HepG2 (cell line): Measurements from ENCODE around the gene DDX59. TPM values are rescaled to one million over a fixed set of nuclear protein-coding genes. Genes with fewer than 3 reads are reported as not detected.
A peak's percentile ranks its signal among the peaks of the same experiment; 100 is the strongest.

Experiments
- ARID2 ChIP-seq: sonication (generic); formaldehyde crosslinking; IDR thresholded peaks from 2 replicates; pipeline ENCODE4 v1.8.1; 2022; ENCODE audit warnings: mild to moderate bottlenecking, missing genetic modification reagents, borderline replicate concordance
- BHLHE40 ChIP-seq: IDR thresholded peaks from 2 replicates; pipeline ENCODE4 v1.6.1; 2011; ENCODE audit warnings: low read length, improper control_type of control experiment
- HHEX ChIP-seq: IDR thresholded peaks from 2 replicates; pipeline ENCODE4 v1.6.1; 2016; ENCODE audit warnings: control low read depth
- HIC2 ChIP-seq: sonication (generic); formaldehyde crosslinking; IDR thresholded peaks from 2 replicates; pipeline ENCODE4 v1.9.0; 2022; ENCODE audit warnings: low read depth, missing genetic modification reagents
- HNRNPH1 ChIP-seq: fragments of 200-400 bp; formaldehyde crosslinking; optimal IDR thresholded peaks from 2 replicates; pipeline ENCODE3; 2017; ENCODE audit warnings: mild to moderate bottlenecking, low read depth, low read length
- HOXA3 ChIP-seq: sonication (generic); formaldehyde crosslinking; IDR thresholded peaks from 2 replicates; pipeline ENCODE4 v1.5.0; 2020; ENCODE audit warnings: missing genetic modification reagents
- KDM5B ChIP-seq: sonication (generic); formaldehyde crosslinking; IDR thresholded peaks from 2 replicates; pipeline ENCODE4 v1.4.0; 2020; ENCODE audit warnings: missing genetic modification reagents, mild to moderate bottlenecking, borderline replicate concordance
- MTA3 ChIP-seq: sonication (generic); formaldehyde crosslinking; IDR thresholded peaks from 2 replicates; pipeline ENCODE4 v1.4.0; 2020; ENCODE audit warnings: missing genetic modification reagents
- PBX3 ChIP-seq: sonication (generic); formaldehyde crosslinking; IDR thresholded peaks from 2 replicates; pipeline ENCODE4 v1.8.1; 2023; ENCODE audit warnings: missing genetic modification reagents, inconsistent platforms, borderline replicate concordance
- RBM39 ChIP-seq: fragments of 200-400 bp; formaldehyde crosslinking; IDR thresholded peaks from one replicate; pipeline ENCODE4 v1.6.1; 2018; ENCODE audit warnings: antibody characterized with exemption, mild to moderate bottlenecking, low read depth, low read length; ENCODE audit not compliant: poor library complexity, severe bottlenecking
- SP2 ChIP-seq: sonication (generic); formaldehyde crosslinking; IDR thresholded peaks from 2 replicates; pipeline ENCODE4 v1.5.1; 2020; ENCODE audit warnings: mild to moderate bottlenecking, missing genetic modification reagents
- TEAD2 ChIP-seq: sonication (generic); formaldehyde crosslinking; IDR thresholded peaks from 2 replicates; pipeline ENCODE4 v1.9.0; 2021; ENCODE audit warnings: missing genetic modification reagents
- THAP9 ChIP-seq: sonication (generic); formaldehyde crosslinking; IDR thresholded peaks from 2 replicates; pipeline ENCODE4; 2020; ENCODE audit warnings: missing genetic modification reagents, mild to moderate bottlenecking, borderline replicate concordance
- ZFP36 ChIP-seq: fragments of 150-350 bp; IDR thresholded peaks from 2 replicates; pipeline ENCODE4 v1.6.1; 2018; ENCODE audit warnings: borderline replicate concordance, low read length, low read depth; ENCODE audit not compliant: partially characterized antibody
- ZFP62 ChIP-seq: sonication (generic); formaldehyde crosslinking; IDR thresholded peaks from 2 replicates; pipeline ENCODE4 v1.4.0; 2020; ENCODE audit warnings: missing genetic modification reagents
- ZNF704 ChIP-seq: sonication (generic); formaldehyde crosslinking; IDR thresholded peaks from 2 replicates; pipeline ENCODE4 v1.8.1; 2023; ENCODE audit warnings: mild to moderate bottlenecking, inconsistent platforms, moderate library complexity, missing genetic modification reagents, borderline replicate concordance
- ZNF788 ChIP-seq: sonication (generic); formaldehyde crosslinking; IDR thresholded peaks from 2 replicates; pipeline ENCODE4 v1.5.0; 2020; ENCODE audit warnings: mild to moderate bottlenecking, missing genetic modification reagents, borderline replicate concordance
- ZNF800 ChIP-seq: sonication (generic); formaldehyde crosslinking; IDR thresholded peaks from 2 replicates; pipeline ENCODE4 v1.4.0; 2020; ENCODE audit warnings: missing genetic modification reagents
- polyA plus RNA-seq, 8 experiments: library from polyadenylated mRNA; depleted of rRNA in 3 of 8; stranded (reverse) in 7 of 8; unstranded in 1 of 8; fragments of >200 nt; fragmentation: Illumina TruSeq in 4 of 8; extraction: Trizol in 4 of 8; gene quantifications; 2 replicates each; pipeline versions ENCODE4 v1.2.1 to v1.2.3, GENCODE V29; 2011 to 2016; ENCODE audit warnings: low read depth in 4 of 8, missing spikeins in 1 of 8, mixed read lengths in 1 of 8; ENCODE audit not compliant: insufficient read depth in 1 of 8
- total RNA-seq, 5 experiments: library from RNA; depleted of rRNA; stranded (reverse); fragments of >200 nt; fragmentation: Illumina TruSeq; extraction: Trizol; gene quantifications; 2 replicates each; pipeline ENCODE4 v1.2.3, GENCODE V29; 2016; ENCODE audit warnings: low read depth in 1 of 5

DDX59 gene
- total and polyA plus RNA-seq, 2 of the 13 experiments (the other 11 are each of a cell fraction or from before 2014, with no cell fraction given): 12.1 to 14.8 TPM

DNA sequence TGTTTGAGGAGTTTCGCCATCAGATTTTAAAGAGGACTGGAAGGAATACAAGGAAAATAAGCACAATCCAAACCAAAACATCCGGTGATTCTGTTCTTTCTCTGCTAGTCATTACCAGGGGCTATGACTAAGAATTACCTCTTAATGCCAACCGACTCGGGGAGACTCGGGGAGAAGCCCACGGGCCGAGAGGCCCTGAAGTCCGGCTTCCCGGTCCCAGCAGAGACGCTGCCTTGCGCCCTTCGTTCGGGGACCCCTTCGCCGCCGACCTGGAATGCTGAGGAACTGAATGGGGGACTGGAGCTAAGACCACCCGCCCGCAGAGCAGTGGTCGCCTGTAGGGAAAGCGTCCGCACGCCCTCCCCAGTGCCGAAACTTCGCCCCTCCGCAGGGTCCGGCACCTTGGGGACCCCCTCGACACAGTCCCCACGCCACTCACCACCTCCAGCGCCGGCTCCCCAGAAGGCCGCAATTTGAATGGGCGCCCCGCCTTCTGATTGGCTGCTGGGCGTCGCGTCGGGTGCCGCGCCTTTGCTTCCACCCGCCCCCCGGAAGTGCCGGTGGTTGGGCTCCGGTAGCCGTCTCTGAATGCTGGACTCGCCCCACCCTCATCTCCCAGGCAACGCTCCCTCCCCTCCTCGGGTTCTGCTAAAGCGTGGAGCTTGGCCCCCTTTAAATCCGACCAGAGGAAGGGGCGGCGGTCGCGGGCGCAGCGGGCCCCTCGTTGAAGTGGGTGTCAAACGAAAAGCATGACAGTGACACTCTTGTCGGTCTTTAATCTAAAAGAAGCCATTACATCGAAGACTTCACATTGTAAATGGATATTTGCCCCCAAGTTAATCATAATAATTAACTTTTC is 49.2 kb downstream of the DDX59 start, which contains the start of gene KIF14 (continued):
- TF ChIP-seq THAP9 (CRISPR knock-in tag) (no peak), ZFP36 (no peak), ZNF788 (CRISPR knock-in tag) (peak; percentile 35; the same call in 1 of the 2 replicates), ARID2 (no peak), KDM5B (CRISPR knock-in tag) (peak; percentile 82), BHLHE40 (no peak), HOXA3 (CRISPR knock-in tag) (peak; percentile 48; the same call in 1 of the 2 replicates), HNRNPH1 (no peak), ZNF704 (CRISPR knock-in tag) (no peak), HHEX (CRISPR knock-in tag) (no peak), RBM39 (no peak), PBX3 (CRISPR knock-in tag) (no peak), HIC2 (no peak), SP2 (CRISPR knock-in tag) (peak; percentile 89), MTA3 (CRISPR knock-in tag) (no peak), ZNF800 (CRISPR knock-in tag) (no peak), TEAD2 (no peak), ZFP62 (no peak)
